NB4 (cell line): ENCODE results near the gene RRBP1.

Experiments
- CTCF ChIP-seq: IDR thresholded peaks from one replicate; pipeline ENCODE4 v1.5.1; 2012; ENCODE audit warnings: low read depth, low read length
- MAX ChIP-seq: IDR thresholded peaks from 2 replicates; pipeline ENCODE4 v1.6.1; 2011; ENCODE audit warnings: low read depth, low read length
- POLR2A ChIP-seq: IDR thresholded peaks from 2 replicates; pipeline ENCODE4 v1.6.1; 2011; ENCODE audit warnings: mild to moderate bottlenecking; ENCODE audit not compliant: insufficient read length; ENCODE audit errors: extremely low read depth

- TF ChIP-seq CTCF (no peak), POLR2A (no peak), MAX (no peak)
Measured at GRCh38 chr20:17634661-17635331, 47.2 kb downstream of the RRBP1 start.
